MM.1S (cell line): ENCODE results near the gene COMP.
"Not testable (repeated sequence)": the region's sequence is repeated elsewhere in the genome, so short reads cannot be mapped to it uniquely, and the experiment has no call there.

Experiments used
- DNase-seq: peaks from one replicate; pipeline ENCODE4 v3.0.0-alpha.2; 2015
- H2AFZ ChIP-seq: fragments of 300-600 bp; sonication (generic); 2 replicates; pipeline ENCODE4 v1.6.0; 2016; ENCODE audit warnings: antibody characterized with exemption, low read length
- H3F3A ChIP-seq: fragments of 300-600 bp; sonication (generic); 2 replicates; pipeline ENCODE4 v1.6.1; 2016; ENCODE audit warnings: mild to moderate bottlenecking, antibody characterized with exemption, low read length, moderate library complexity, mixed read lengths; ENCODE audit not compliant: insufficient read depth
- H3K27ac ChIP-seq: fragments of 300-600 bp; sonication (generic); 2 replicates; pipeline ENCODE4 v1.5.1; 2016; ENCODE audit warnings: mild to moderate bottlenecking, low read length
- H3K27me3 ChIP-seq: fragments of 300-600 bp; sonication (generic); replicated peaks from 2 replicates; pipeline ENCODE4 v1.6.0; 2016; ENCODE audit warnings: low read length; ENCODE audit not compliant: insufficient read depth
- H3K36me3 ChIP-seq: fragments of 300-600 bp; sonication (generic); replicated peaks from 2 replicates; pipeline ENCODE4 v1.6.1; 2016; ENCODE audit warnings: mild to moderate bottlenecking, low read length, mixed read lengths; ENCODE audit not compliant: insufficient read depth
- H3K4me1 ChIP-seq: fragments of 300-600 bp; sonication (generic); 2 replicates; pipeline ENCODE4 v1.6.1; 2016; ENCODE audit warnings: low read length, mixed read lengths
- H3K4me2 ChIP-seq: fragments of 300-600 bp; sonication (generic); 2 replicates; pipeline ENCODE4 v1.6.0; 2016; ENCODE audit warnings: low read depth, low read length
- H3K4me3 ChIP-seq: fragments of 300-600 bp; sonication (generic); 2 replicates; pipeline ENCODE4 v1.5.1; 2016; ENCODE audit warnings: low read length, mixed read lengths
- H3K79me2 ChIP-seq: fragments of 300-600 bp; sonication (generic); 2 replicates; pipeline ENCODE4 v1.6.1; 2016; ENCODE audit warnings: mixed run types, low read length, mixed read lengths
- H3K9ac ChIP-seq: fragments of 300-600 bp; sonication (generic); 2 replicates; pipeline ENCODE4 v1.6.1; 2016; ENCODE audit warnings: low read length, mixed read lengths
- H3K9me2 ChIP-seq: fragments of 300-600 bp; sonication (generic); replicated peaks from 2 replicates; pipeline ENCODE4 v1.6.1; 2016; ENCODE audit warnings: mild to moderate bottlenecking, low read length, mixed read lengths; ENCODE audit not compliant: insufficient read depth
- H3K9me3 ChIP-seq: fragments of 300-600 bp; sonication (generic); replicated peaks from 2 replicates; pipeline ENCODE4 v1.6.1; 2016; ENCODE audit warnings: mild to moderate bottlenecking, low read length, mixed read lengths; ENCODE audit not compliant: insufficient read depth
- H4K20me1 ChIP-seq: fragments of 300-600 bp; sonication (generic); 2 replicates; pipeline ENCODE4 v1.6.1; 2016; ENCODE audit warnings: mild to moderate bottlenecking, low read length, moderate library complexity, mixed read lengths; ENCODE audit not compliant: insufficient read depth
- EZH2 ChIP-seq: fragments of 300-600 bp; sonication (generic); optimal IDR thresholded peaks from 2 replicates; pipeline ENCODE3; 2017; ENCODE audit warnings: low read depth, mild to moderate bottlenecking, antibody characterized with exemption, low read length, mixed read lengths
- EZH2phosphoT487 ChIP-seq: fragments of 300-600 bp; sonication (generic); IDR thresholded peaks from 2 replicates; pipeline ENCODE4 v1.6.1; 2018; ENCODE audit warnings: antibody characterized with exemption, low read length
- TF ChIP-seq, protein P1 (sequence below): fragments of 300-600 bp; sonication (generic); IDR thresholded peaks from 2 replicates; pipeline ENCODE4 v1.5.1; 2016; ENCODE audit warnings: antibody characterized with exemption, low read length, mixed read lengths

COMP gene

GRCh38 chr19:18828786-18829185 lies 37.7 kb upstream of the COMP start:
- Histone ChIP-seq H3K4me3 (no peak overlapping the region), H4K20me1 (peaks cover 12% of the 10 kb centered on the region), H3K27ac (no peak overlapping the region), H3K9me2 (no peaks in the 10 kb centered on the region), H3K4me1 (0 out of 2 replicates have a peak, but pooled peaks cover 2% of the 10 kb centered on the region), H3K9me3 (no peaks in the 10 kb centered on the region), H3K4me2 (no peak overlapping the region), H3K36me3 (no peaks in the 10 kb centered on the region), H3K79me2 (peaks cover 22% of the 10 kb centered on the region), H3K27me3 (no peaks in the 10 kb centered on the region), H2AFZ (no peak overlapping the region), H3K9ac (no peak overlapping the region), H3F3A (peaks cover 8% of the 10 kb centered on the region)
- no peak for DNase-seq
- TF ChIP-seq EZH2phosphoT487 (no peak), EZH2 (no peak)
- TF ChIP-seq, protein P1, sequence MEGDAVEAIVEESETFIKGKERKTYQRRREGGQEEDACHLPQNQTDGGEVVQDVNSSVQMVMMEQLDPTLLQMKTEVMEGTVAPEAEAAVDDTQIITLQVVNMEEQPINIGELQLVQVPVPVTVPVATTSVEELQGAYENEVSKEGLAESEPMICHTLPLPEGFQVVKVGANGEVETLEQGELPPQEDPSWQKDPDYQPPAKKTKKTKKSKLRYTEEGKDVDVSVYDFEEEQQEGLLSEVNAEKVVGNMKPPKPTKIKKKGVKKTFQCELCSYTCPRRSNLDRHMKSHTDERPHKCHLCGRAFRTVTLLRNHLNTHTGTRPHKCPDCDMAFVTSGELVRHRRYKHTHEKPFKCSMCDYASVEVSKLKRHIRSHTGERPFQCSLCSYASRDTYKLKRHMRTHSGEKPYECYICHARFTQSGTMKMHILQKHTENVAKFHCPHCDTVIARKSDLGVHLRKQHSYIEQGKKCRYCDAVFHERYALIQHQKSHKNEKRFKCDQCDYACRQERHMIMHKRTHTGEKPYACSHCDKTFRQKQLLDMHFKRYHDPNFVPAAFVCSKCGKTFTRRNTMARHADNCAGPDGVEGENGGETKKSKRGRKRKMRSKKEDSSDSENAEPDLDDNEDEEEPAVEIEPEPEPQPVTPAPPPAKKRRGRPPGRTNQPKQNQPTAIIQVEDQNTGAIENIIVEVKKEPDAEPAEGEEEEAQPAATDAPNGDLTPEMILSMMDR: no peak

GRCh38 chr19:18817574-18817973 lies 26.5 kb upstream of the COMP start:
- TF ChIP-seq EZH2: no peak
- TF ChIP-seq, protein P1: no peak
- TF ChIP-seq EZH2phosphoT487: no peak
- no peak overlapping the region for H3K4me2 ChIP-seq
- DNase-seq: no peak

DNA sequence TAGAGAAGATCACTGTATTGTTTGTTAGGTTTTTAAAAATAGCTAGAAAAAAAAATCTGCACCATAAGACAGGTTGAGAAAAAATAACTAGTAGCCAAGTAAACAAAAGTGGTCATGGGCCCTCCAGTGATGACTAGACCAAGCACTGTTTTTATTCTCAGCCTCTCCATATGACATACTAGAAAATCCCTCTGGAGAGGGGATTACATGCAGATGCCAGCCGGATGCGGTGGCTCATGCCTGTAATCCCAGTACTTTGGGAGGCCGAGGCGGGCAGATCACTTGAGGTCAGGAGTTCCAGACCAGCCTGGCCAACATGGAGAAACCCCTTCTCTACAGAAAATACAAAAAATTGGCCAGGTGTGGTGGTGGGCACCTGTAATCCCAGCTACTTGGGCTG lies 25.5 kb upstream of the COMP start:
- H3K9ac ChIP-seq, H3K4me2 ChIP-seq, H3K27ac ChIP-seq, H3K9me2 ChIP-seq, DNase-seq, H3F3A ChIP-seq, H3K4me3 ChIP-seq, H3K36me3 ChIP-seq, H3K4me1 ChIP-seq, H3K79me2 ChIP-seq, H3K9me3 ChIP-seq, H2AFZ ChIP-seq, H4K20me1 ChIP-seq: not testable (repeated sequence)
- H3K27me3 ChIP-seq: peaks cover 22% of the 10 kb centered on the region

More at GRCh38 chr19:18817574-18817973, 26.5 kb upstream of the COMP start:
- H3K4me3 ChIP-seq: no peak overlapping the region
- no peaks in the 10 kb centered on the region for H4K20me1 ChIP-seq
- no peaks in the 10 kb centered on the region for H3K9me3 ChIP-seq
- no peaks in the 10 kb centered on the region for H3K4me1 ChIP-seq
- H3K27me3 ChIP-seq: peaks cover 13% of the 10 kb centered on the region
- H3K79me2 ChIP-seq: no peaks in the 10 kb centered on the region
- no peaks in the 10 kb centered on the region for H3K9me2 ChIP-seq
- H3F3A ChIP-seq: no peaks in the 10 kb centered on the region
- no peaks in the 10 kb centered on the region for H3K36me3 ChIP-seq
- H3K27ac ChIP-seq: no peak overlapping the region
- H2AFZ ChIP-seq: no peak overlapping the region
- no peak overlapping the region for H3K9ac ChIP-seq

DNA sequence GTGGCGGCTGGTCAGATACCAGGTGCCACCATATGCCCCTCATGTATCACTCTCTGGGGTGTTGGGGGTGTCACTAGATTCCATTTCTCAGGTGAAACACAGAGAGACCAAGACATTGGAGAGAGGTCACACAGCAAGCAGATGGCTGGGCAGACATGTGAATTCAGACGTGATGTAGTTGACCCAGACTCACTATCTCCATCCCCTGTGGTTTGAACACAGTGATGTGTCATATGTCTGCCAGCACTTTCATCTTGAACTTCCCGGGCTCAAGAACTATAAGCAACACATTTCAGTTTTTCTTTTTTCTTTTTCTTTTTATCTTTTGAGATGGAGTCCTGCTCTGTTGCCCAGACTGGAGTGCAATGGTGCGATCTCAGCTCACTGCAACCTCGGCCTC lies 24.6 kb upstream of the COMP start:
- no peak for DNase-seq
- Histone ChIP-seq H3K27me3 (peaks cover 25% of the 10 kb centered on the region), H3K9me2 (no peaks in the 10 kb centered on the region), H3K36me3 (no peaks in the 10 kb centered on the region), H3K9ac (no peak overlapping the region), H2AFZ (no peak overlapping the region), H3K79me2 (no peaks in the 10 kb centered on the region), H4K20me1 (no peaks in the 10 kb centered on the region), H3K27ac (no peak overlapping the region), H3F3A (no peaks in the 10 kb centered on the region), H3K4me3 (no peak overlapping the region), H3K4me1 (no peaks in the 10 kb centered on the region), H3K4me2 (no peak overlapping the region), H3K9me3 (no peaks in the 10 kb centered on the region)
- TF ChIP-seq, protein P1: no peak
- TF ChIP-seq EZH2: no peak
- no peak for TF ChIP-seq EZH2phosphoT487
